HG02642 (cell line): ENCODE measurements around the gene IFI16.
A peak's percentile ranks its signal among the peaks of the same experiment; 100 is the strongest.
"Not testable (repeated sequence)": the region's sequence is repeated elsewhere in the genome, so short reads cannot be mapped to it uniquely, and the experiment has no call there.

Experiments
- ATAC-seq: cut with Tn5 transposase; IDR thresholded peaks from one replicate; pipeline ENCODE4 v1.9.1; 2021; ENCODE audit warnings: mild to moderate bottlenecking; ENCODE audit not compliant: unreplicated experiment, poor library complexity

IFI16 gene

GRCh38 chr1:159006210-159006807 lies 3.4 kb upstream of the IFI16 start:
- not testable (repeated sequence) for ATAC-seq

- no peak for ATAC-seq
Measured at GRCh38 chr1:159007726-159008125, 2.0 kb upstream of the IFI16 start.

DNA sequence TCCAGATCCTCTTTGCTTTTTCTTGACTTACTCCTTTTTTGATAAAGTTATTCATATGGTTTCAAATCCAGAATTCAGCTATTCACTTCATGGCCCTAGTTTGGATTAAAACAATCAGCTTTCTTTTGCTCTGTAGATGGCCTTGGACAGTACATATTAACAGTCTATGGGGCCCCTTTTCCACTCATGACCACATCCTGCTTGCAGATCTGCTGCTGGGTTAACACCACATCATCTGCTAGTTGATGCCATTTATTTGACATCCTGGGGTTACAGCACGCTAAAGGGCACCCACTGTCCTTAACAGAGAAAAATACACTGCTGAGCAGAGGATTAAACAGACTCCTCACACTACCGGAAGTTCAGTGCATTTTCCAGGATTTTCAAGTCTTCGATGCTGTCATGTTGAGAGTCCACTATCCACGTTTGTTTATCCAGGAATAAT lies 941 bp upstream of the IFI16 start:
- ATAC-seq, result peak; percentile 80

GRCh38 chr1:159009287-159009686 lies 420 bp upstream of the IFI16 start:
- no peak for ATAC-seq

DNA sequence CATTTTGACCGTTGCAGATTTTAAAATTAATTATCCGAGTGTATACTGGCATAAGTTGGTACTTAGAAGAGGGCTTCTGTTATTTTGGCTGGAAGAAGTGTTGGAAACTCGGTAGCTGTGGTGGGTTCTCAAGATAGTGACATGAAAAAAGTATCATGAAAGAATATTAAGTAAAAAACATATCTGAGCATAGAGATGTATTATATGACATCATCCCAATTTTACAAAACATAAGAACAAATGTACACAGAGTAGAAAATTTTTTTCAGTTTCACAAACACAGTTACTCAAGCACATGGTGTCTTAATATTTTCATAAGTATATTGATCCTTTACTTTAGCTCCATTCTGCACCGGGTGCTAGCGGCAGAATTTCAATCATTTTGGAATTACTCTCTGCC lies 684 bp downstream of the IFI16 start:
- no peak for ATAC-seq

- not testable (repeated sequence) for ATAC-seq
Measured at GRCh38 chr1:159011001-159011400, 1.3 kb downstream of the IFI16 start.

DNA sequence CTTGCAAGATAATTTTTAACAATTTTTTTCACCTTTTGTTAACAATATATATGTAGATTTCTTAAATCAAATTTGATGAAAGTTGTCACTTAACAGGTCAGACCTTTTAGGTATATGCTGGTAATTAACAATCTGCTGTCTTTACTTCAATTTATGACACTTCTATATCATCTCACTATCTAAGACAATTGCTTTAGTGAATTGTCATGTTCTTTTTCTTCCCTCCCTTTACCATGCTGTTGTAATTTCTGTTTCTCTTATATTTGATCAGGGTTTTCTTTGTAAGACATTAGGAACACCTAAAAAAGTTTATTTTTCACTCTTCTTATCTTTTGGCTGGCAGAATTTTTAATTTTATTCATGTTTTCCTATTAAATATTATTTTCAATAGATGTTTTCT lies 2.0 kb downstream of the IFI16 start:
- ATAC-seq, result no peak

DNA sequence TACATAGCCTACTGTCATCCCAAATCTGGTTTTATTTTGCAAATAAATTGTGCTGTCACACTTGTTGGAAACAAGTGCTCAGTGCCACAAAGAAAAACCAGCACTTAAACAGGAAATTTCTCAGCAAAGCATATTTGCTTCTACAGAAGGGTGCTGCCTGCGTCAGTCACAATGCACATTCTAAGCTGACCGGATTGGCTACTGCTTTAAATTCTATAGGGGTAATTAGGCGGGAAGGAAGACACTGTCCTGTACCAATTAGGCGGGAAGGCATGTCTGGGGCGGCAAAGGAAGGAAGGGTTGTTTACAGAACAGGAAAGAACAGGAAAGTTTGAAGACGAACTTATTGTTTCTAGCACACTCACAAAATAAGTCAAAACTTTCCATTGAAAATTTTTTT lies 2.8 kb downstream of the IFI16 start:
- no peak for ATAC-seq

- ATAC-seq, result no peak
Measured at GRCh38 chr1:159014003-159014571, 4.4 kb downstream of the IFI16 start.

GRCh38 chr1:159014851-159015250 lies 5.1 kb downstream of the IFI16 start:
- ATAC-seq, result no peak

DNA sequence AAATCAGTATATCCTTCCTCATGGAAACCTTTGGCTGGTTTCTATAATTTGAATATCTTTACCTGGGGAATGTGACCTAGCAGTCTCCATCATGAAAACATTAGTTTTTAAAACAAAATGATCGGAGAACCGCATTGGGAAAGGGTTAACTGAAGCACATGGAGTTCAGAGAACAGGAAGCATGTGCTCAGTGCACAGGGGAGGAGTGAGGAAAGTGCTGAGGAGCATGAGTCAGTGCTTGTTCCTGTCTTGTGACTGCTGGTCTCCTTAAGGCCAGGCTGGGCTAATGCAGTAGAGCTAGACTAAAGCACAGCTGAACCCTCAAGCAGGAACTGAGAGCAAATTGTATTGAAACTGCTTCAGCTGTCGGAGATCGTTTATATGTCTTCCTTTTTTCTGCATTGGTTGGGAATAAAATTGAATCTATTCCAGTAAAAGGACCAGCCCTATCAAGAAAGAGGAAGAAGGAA lies 5.8 kb downstream of the IFI16 start:
- ATAC-seq, result peak; percentile 96

DNA sequence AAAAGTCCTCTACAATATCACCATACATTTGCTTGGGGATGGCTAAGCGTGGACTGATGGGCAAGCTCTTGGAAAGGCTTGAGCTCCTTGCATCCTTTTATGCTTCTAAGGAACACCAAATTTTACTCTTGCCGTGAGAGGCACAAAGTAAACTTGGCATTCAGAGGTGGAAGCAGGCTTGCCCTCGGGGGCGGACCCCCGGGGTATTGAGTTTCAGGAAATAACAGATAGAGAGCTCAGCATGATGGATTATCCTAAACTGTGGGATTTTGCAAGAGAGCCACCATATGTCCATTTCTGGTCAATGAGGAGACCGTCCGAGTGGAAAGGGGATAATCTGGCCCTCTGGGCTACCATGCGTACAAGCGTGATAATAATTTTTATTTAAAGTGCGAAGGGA lies 14.0 kb downstream of the IFI16 start:
- no peak for ATAC-seq

DNA sequence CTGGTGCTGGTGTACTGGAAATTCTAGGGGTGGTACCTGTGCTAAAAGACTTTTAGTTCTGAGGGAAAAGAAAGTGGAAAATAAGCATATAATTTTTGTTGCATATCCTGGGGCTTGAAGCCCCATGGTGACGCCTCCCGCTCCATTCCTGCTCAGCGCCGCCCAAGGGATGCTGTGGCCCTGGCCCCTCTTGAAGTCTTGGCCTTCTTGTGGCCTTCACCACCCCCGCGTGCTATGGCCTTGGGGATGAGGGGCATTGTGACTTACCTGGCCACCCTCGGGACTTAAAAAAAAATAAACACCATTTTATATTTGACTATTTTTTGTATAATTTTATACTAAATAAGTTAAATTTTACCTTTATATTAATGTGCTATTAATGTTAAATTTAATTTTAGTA lies 15.3 kb downstream of the IFI16 start:
- no peak for ATAC-seq

DNA sequence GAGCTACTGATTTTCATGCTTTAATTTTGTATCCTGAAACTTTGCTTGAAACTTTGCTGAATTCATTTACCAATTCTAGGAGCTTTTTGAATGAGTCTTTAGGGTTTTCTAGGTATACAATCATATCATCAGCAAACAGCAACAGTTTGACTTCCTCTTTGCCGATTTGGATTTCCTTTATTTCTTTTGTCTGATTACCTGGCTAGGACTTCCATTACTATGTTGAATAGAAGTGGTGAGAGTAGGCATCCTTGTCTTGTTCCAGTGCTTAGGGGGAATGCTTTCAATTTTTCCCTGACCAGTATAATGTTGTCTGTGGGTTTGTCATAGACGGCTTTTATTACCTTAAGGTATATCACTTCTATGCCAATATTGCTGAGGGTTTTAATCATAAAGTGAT lies 17.1 kb downstream of the IFI16 start:
- ATAC-seq, result not testable (repeated sequence)

GRCh38 chr1:159030311-159030710 lies 20.6 kb downstream of the IFI16 start:
- no peak for ATAC-seq

GRCh38 chr1:159030877-159031447 lies 21.3 kb downstream of the IFI16 start:
- no peak for ATAC-seq

DNA sequence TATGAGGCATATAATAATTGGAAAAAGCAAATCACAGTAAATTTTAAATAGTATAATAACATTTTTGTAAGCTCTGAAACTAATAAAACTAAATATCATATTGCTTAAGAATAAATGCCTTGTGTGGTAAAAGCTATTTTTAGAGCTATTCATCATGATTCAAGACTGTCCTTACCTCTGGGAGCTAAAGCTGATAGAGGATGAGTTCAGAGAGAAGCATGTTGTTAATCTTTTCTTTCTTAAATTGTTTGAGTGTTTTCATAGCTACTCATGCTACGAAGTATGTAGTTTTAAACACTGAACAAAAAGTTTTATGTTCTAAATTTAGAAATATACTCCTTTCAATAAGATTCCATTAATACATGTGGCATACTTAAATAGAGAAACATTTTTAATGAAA lies 30.5 kb downstream of the IFI16 start:
- ATAC-seq, result no peak

DNA sequence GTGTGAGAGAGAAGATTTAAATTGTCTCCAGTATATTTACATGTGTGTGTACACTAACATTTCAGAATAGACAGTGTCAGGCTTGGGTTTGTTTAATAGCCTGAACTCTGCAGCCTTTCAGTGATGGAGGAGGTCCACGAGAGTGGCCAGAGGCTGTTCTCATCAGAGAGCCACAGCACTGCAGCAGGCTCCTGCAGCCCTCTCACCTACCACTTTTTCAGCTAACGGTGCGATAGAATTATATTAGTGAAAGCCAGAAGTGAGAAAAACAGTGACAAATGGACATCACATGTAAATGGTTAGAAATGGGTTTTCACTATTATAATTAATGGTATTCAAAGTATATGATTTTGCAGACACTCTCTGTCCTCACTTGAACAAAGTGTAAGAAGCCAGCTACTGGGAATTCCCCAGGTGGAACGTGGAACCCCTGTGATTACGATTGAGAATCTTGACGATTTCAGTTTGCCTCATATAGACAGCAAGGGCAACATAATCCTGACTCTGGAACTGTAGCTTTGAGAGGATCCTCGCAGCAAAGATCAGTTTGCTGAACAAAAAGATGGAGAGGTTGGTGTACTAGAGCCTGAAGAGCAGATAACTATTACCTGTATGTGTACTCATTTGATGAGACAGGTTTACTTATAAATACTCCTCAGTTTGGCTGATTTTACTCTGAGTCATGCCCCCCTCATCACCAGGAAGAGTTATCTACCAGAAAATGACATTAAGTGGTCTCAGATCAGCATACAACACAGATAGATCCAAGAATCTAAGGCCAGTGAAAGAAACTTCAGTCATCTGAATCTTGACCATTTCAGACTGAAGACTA lies 31.4 kb downstream of the IFI16 start:
- no peak for ATAC-seq

DNA sequence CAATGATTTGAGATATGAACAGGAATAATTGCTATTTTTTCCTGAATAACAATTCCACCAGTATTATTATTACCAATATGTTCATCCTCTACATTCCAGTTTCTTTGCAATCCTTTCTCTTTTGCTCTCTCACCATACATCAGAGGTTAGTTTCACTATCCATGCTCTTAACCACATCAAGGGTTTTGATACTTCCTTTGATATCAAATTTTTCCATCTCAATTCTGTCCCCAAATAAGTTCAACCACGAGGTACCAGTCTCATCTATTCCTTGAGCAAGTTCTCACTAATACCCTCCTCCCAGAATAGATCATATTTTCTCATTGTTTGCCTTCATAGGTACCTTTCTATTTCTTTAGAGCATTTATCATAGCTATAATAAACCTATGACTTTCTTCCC lies 36.8 kb downstream of the IFI16 start:
- ATAC-seq, result not testable (repeated sequence)

DNA sequence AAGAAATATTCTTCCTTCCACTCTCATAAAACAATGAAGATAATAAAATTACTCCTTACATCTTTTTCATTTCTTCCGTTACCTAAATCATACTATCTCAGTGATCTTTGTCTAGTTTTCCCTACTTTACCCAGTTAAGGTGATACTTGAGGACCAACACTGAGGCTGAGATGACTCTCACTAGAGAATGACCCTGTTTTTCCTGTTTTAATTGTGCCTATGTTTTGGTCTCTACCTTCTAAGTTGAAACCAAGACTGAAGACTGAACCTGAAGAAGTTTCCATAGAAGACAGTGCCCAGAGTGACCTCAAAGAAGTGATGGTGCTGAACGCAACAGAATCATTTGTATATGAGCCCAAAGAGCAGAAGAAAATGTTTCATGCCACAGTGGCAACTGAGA lies 41.7 kb downstream of the IFI16 start:
- no peak for ATAC-seq

DNA sequence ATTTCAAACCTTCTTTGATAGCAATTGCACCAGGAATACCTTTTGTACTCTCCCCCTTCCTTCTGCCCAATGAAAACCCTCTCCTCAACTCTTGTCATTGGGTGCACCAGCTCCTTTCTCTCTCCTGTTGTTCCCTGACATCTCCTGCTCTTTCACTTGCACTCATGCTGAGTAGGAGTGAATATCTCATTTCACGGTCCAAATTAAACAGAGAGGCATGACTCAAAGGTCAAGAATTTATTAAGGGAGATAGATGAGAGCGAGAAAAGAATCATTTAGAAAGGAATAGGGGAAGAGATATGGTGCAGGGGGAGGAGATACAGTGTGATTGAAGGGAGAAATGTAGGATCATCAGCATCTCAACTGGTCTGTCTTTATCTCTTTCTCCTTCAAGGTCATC lies 44.7 kb downstream of the IFI16 start:
- no peak for ATAC-seq
